ENCODE data around the gene ERC2. TPM values are rescaled to one million over a fixed set of nuclear protein-coding genes. Genes with fewer than 3 reads are reported as not detected.

The ERC2 gene
- total RNA-seq, 1 donor from 2014 or later, result 48.3 TPM

- Mint-ChIP-seq H3K4me3 (ENCODE audit: unreplicated experiment) (no peak overlapping the region), H3K27ac (ENCODE audit: unreplicated experiment) (no peak overlapping the region), H3K9me3 (ENCODE audit: unreplicated experiment) (peaks cover 1% of the 10 kb centered on the region), H3K4me1 (ENCODE audit: low read depth, unreplicated experiment) (no peaks in the 10 kb centered on the region), H3K36me3 (ENCODE audit: unreplicated experiment) (no peaks in the 10 kb centered on the region), H3K27me3 (ENCODE audit: unreplicated experiment) (no peaks in the 10 kb centered on the region)
- TF ChIP-seq, protein P1, sequence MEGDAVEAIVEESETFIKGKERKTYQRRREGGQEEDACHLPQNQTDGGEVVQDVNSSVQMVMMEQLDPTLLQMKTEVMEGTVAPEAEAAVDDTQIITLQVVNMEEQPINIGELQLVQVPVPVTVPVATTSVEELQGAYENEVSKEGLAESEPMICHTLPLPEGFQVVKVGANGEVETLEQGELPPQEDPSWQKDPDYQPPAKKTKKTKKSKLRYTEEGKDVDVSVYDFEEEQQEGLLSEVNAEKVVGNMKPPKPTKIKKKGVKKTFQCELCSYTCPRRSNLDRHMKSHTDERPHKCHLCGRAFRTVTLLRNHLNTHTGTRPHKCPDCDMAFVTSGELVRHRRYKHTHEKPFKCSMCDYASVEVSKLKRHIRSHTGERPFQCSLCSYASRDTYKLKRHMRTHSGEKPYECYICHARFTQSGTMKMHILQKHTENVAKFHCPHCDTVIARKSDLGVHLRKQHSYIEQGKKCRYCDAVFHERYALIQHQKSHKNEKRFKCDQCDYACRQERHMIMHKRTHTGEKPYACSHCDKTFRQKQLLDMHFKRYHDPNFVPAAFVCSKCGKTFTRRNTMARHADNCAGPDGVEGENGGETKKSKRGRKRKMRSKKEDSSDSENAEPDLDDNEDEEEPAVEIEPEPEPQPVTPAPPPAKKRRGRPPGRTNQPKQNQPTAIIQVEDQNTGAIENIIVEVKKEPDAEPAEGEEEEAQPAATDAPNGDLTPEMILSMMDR (IDR thresholded peaks at IDR 0.05; ENCODE audit: partially characterized antibody, unreplicated experiment), result no peak
- DNase-seq, result no peak
These were observed 750.2 kb downstream of the ERC2 start for GRCh38 chr3:55718074-55718473.

- H3K27me3 Mint-ChIP-seq (ENCODE audit: unreplicated experiment), result peaks cover 4% of the 10 kb centered on the region
- peaks cover 4% of the 10 kb centered on the region for H3K4me1 Mint-ChIP-seq (ENCODE audit: low read depth, unreplicated experiment)
- peaks cover 3% of the 10 kb centered on the region for H3K9me3 Mint-ChIP-seq (ENCODE audit: unreplicated experiment)
- TF ChIP-seq, protein P1 (IDR thresholded peaks at IDR 0.05; ENCODE audit: partially characterized antibody, unreplicated experiment), result no peak
- H3K36me3 Mint-ChIP-seq (ENCODE audit: unreplicated experiment), result no peaks in the 10 kb centered on the region
- H3K4me3 Mint-ChIP-seq (ENCODE audit: unreplicated experiment), result no peak overlapping the region
- DNase-seq, result no peak
- no peak overlapping the region for H3K27ac Mint-ChIP-seq (ENCODE audit: unreplicated experiment)
These were observed 750.8 kb downstream of the ERC2 start for GRCh38 chr3:55717481-55717880.

- H3K4me1 Mint-ChIP-seq (ENCODE audit: low read depth, unreplicated experiment), result peaks cover 4% of the 10 kb centered on the region
- no peak for DNase-seq
- no peak overlapping the region for H3K27ac Mint-ChIP-seq (ENCODE audit: unreplicated experiment)
- no peak overlapping the region for H3K4me3 Mint-ChIP-seq (ENCODE audit: unreplicated experiment)
- peaks cover 4% of the 10 kb centered on the region for H3K27me3 Mint-ChIP-seq (ENCODE audit: unreplicated experiment)
- peaks cover 3% of the 10 kb centered on the region for H3K9me3 Mint-ChIP-seq (ENCODE audit: unreplicated experiment)
- no peaks in the 10 kb centered on the region for H3K36me3 Mint-ChIP-seq (ENCODE audit: unreplicated experiment)
- TF ChIP-seq, protein P1 (IDR thresholded peaks at IDR 0.05; ENCODE audit: partially characterized antibody, unreplicated experiment), result no peak
These were observed 751.5 kb downstream of the ERC2 start for GRCh38 chr3:55716611-55717225.

GRCh38 chr3:55716044-55716443 lies 752.2 kb downstream of the ERC2 start:
- peaks cover 3% of the 10 kb centered on the region for H3K9me3 Mint-ChIP-seq (ENCODE audit: unreplicated experiment)
- H3K4me1 Mint-ChIP-seq (ENCODE audit: low read depth, unreplicated experiment), result peaks cover 4% of the 10 kb centered on the region
- TF ChIP-seq, protein P1 (IDR thresholded peaks at IDR 0.05; ENCODE audit: partially characterized antibody, unreplicated experiment), result no peak
- no peak for DNase-seq
- no peak overlapping the region for H3K4me3 Mint-ChIP-seq (ENCODE audit: unreplicated experiment)
- H3K27ac Mint-ChIP-seq (ENCODE audit: unreplicated experiment), result no peak overlapping the region
- no peaks in the 10 kb centered on the region for H3K36me3 Mint-ChIP-seq (ENCODE audit: unreplicated experiment)
- peaks cover 4% of the 10 kb centered on the region for H3K27me3 Mint-ChIP-seq (ENCODE audit: unreplicated experiment)

DNA sequence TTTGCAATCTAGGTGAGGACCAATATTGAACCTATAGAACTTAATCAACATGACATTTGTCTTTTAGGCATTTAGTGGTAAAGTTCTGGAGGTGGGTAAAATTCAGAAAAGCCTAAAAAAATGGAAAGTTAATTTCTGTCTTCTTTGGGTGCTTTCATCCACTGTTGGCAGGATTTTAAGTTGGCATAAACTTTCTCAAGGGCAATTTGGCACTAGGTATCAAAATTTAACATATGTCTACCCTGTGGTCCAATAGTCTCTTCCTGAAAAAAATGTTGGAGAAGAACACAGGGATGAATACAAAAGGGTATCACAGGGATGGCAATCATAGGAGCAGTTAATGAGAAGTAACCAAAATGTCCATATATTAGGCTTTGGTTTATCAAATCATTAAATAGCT lies 754.2 kb downstream of the ERC2 start:
- Mint-ChIP-seq H3K4me3 (ENCODE audit: unreplicated experiment) (no peak overlapping the region), H3K27ac (ENCODE audit: unreplicated experiment) (no peak overlapping the region), H3K9me3 (ENCODE audit: unreplicated experiment) (peaks cover 2% of the 10 kb centered on the region), H3K27me3 (ENCODE audit: unreplicated experiment) (peaks cover 4% of the 10 kb centered on the region), H3K36me3 (ENCODE audit: unreplicated experiment) (no peaks in the 10 kb centered on the region), H3K4me1 (ENCODE audit: low read depth, unreplicated experiment) (peaks cover 4% of the 10 kb centered on the region)
- TF ChIP-seq, protein P1 (IDR thresholded peaks at IDR 0.05; ENCODE audit: partially characterized antibody, unreplicated experiment), result no peak
- DNase-seq, result no peak
